CD4-positive, alpha-beta T cell treated with Interleukin-21 for 1 hour (primary cell): ENCODE results near the gene CACNA1B.

Experiments used
- DNase-seq: peaks from one replicate; pipeline ENCODE4 v3.0.0-alpha.2; 2020

Gene CACNA1B

GRCh38 chr9:137969685-137970084 is 92.1 kb downstream of the CACNA1B start:
- no peak for DNase-seq

GRCh38 chr9:137970098-137970497 is 92.5 kb downstream of the CACNA1B start:
- no peak for DNase-seq

DNA sequence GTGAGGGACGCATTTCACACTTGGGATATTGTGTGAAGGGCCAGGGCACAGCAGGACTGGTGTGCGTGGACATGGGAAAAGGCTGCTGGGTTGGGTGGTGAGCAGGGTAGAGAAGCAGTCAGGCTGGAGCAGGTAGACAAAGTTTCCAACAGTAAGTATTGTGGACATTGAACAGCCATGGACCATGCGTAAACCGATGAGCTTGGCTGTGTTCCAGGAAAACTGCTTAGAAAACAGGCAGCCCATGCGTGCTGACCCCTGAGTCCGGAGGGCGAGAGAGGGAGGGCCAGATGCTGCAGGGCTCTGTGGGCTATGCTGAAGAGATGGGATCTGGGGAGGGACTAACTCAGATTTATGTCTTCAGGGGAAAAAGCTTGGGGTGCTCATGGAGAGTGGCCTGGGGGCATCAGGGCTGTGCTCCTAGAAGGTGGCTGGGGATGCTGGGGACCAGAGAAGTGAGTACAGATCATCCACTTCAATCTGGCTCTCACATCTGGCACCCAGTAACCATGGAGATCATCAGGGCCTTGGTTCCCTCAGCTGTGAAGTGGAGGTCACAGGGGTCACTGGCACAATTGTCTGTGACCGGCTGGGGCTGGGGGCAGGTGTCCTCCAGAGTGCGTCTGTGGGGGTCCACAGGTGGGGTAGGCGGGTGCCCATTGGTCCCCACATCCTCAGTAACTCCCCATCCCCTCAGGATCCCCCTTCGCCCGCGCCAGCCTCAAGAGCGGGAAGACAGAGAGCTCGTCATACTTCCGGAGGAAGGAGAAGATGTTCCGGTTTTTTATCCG is 93.3 kb downstream of the CACNA1B start:
- no peak for DNase-seq

DNA sequence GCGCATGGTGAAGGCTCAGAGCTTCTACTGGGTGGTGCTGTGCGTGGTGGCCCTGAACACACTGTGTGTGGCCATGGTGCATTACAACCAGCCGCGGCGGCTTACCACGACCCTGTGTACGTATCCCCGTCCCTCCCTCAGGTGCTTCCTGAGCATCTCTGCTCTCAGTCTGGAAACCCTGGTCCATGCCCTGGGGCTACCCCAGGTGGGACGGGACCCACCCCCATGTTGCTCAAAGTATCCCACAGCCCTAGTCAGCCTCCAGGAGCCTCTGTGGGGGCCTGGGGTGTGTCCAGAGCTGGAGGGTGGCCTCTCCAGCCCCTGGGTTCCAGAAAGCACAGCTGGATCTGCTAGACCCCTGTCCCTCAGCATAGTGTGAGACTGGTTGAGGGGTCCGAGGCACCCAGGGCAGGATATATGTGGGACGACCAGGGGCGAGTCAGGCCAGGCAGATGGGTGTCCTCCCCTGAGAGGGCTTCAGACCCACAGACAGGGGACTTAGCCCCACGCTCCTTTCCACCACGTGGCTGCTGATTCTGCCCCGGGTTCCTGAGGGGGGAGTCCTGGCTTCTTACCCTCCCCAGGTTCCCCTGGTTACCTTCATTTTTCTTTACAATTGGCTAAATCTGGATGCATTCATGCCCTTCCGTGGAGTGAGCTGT is 94.0 kb downstream of the CACNA1B start:
- no peak for DNase-seq

DNA sequence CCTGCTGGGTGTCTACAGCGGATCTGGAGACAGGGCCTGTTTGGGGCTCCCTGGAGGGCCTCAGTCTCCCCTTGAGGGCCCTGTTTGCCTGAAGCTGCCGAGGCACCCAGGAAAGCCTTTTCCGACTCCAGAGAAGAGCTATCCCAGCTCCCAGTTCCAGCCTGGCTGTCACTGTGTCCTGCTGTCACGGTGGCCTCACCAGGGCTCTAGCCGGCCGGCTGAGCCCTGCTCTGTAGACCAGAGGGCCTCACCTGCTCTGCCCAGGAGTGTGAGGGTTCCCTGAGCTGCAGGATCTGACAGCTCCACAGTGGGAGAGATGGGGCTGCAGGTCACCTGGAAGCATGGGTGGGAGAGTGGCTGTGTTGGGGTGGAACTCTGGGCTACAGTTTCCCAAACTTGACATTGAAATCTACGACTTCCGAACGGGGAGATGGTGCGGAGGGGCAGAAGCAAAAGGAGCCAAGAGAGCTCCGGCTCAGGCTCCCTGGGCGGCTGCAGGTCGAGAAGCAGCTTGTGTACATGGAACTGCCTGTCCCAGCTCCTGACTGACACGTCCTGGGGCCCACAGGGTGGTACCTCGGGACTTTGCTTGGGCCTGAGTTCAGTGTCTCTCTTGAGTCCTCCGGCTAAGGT is 94.9 kb downstream of the CACNA1B start:
- DNase-seq: no peak

GRCh38 chr9:137972988-137973470 is 95.4 kb downstream of the CACNA1B start:
- no peak for DNase-seq

DNA sequence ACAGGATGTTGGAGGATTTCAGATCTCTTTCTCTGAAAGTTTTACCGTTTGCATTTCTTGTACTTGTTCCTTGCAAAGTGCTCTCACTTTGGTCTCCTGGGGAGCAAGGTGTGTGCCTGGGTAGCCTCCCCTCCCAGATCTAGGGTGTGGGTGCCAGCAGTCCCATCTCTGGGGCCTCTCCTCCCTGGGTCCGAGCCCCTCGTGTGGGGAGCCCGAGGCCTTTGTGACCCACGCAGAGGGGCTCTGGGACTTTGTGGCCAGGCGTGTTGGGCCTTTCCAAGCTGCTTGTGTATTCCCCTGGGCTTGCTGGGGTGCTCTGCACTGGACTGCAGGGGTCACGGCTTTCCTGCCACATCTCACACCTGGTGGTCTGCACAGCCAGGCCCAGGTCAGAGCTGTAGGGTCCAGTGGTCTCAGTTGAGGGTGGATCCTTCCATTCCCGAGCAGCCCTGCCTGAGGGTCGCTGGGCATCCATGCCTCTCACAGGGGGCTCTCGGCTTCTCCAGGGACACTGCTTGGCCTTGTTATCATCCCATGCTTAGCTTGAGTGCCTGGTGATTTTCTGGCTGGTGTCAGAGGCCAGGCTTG is 96.3 kb downstream of the CACNA1B start:
- DNase-seq: no peak

DNA sequence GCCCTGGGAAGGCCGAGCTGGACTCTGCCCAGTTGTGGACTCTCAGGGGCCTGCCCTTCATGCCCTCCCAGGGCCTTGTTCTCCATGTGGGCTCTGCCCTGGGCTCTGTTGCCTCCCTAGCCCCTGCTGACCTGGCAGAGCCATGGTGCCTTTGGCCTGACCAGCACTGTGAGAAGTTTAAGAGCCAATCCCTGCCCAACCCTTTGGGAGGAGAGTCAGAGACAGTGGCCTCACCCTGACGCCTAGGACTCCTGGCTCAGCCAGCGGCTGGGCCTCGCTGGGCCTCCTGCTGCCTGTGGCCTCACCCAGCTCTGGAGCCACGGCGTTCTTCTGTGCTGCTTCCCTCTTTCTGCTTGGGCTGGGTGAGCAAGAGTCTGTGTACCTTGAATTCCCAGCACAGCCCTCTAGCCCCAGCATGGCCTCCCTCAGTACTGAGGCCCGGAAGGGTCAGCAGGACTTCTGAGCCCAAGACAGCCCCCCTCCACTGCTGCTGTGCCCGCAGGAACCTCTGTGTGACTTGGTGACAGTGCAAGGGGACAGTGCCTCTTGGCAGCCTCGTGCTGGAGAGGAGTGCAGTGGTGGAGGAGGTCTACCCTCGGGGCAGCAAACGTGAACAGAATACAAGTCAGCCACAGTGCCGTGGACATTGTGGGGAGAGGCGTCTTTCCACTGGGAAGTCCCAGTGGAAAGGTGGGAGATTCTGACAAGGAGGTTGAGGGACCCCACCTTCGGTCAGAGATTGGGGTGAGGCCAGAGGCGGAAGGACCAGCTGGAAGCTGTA is 97.4 kb downstream of the CACNA1B start:
- DNase-seq: no peak

DNA sequence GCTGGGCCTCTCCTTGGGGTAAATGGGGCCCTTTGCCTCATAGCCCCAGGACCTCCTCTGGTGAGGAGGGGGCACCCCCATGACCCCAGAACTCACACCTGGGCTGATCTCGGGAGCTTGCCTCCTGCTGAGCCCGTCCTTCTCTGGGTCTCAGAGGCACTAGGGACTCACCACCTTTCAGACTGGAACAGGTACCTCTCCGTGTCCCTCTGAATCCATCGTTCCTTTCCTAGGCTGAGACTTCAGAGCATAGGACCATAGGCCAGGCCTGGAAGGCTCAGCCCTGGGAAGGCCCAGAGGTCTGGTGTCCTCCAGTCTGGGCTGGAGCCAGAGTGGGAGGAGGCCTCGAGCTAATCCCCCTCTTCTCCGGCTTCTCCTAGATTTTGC is 97.9 kb downstream of the CACNA1B start:
- no peak for DNase-seq

DNA sequence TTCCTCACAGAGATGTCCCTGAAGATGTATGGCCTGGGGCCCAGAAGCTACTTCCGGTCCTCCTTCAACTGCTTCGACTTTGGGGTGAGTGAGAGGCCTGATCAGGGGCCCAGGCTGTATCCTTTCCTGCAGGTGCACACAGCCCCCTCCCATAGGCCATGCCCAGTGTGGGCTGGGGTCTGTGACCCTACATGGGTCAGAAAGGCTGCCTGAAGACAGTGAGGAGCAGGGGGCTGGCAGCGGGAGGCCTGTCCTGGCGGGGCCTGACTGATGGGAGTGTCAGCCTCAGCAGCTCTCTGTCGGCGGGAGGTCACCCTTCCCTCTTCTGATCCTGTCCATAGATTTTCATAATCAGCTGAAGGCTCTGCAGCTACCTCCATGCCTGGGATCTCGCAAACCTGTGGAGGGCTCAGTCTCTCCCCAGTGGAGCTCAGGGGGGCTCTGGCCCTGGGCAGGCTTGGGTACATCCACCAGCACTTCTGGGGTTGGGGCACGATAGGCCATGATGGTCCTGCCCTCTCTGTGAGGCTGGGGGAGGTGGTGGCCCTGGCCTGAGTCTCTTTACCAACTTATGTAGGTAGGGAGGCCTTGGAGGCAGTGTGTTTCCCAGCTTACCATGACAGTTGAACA is 98.5 kb downstream of the CACNA1B start:
- no peak for DNase-seq

- no peak for DNase-seq
Observed at GRCh38 chr9:137977571-137978261, 100.1 kb downstream of the CACNA1B start.

GRCh38 chr9:137978262-137978714 is 100.7 kb downstream of the CACNA1B start:
- DNase-seq: no peak

- DNase-seq: no peak
Observed at GRCh38 chr9:137982200-137982599, 104.6 kb downstream of the CACNA1B start.

GRCh38 chr9:137984005-137984404 is 106.4 kb downstream of the CACNA1B start:
- DNase-seq: no peak

DNA sequence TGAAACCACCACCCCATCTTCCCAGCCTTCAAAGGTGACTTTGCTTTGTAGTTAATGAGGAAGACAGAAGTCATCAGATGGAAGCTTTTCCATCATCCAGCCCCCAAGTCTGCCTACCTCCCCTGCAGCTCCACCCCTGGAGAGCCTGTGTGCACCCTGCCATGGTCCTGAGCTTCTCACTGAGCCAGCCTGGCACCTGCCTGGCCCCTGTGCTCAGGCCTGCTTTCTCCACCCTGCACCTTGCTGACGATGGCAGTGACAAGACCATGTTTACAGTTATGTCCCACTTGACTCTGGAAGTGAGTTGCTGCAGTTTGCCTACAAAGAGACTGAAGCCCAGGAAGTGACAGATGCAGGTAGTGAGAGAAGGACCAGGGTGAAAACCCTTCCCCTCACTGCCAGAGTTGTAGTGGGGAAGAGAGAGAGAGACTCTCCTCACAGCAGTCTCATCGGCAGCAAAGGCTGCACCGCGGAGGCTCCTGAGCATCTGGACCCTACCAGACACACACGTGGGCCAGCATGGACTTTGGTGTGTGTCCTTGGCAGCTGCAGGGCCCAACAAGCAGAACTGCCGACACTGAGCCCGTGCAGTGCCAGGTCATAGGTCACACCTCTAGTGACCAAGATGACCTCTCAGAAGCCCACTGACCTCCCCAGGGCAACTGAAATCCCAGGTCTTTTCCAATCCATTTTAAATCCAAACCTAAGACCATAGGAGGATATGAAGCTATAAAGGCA is 107.1 kb downstream of the CACNA1B start:
- DNase-seq: no peak

DNA sequence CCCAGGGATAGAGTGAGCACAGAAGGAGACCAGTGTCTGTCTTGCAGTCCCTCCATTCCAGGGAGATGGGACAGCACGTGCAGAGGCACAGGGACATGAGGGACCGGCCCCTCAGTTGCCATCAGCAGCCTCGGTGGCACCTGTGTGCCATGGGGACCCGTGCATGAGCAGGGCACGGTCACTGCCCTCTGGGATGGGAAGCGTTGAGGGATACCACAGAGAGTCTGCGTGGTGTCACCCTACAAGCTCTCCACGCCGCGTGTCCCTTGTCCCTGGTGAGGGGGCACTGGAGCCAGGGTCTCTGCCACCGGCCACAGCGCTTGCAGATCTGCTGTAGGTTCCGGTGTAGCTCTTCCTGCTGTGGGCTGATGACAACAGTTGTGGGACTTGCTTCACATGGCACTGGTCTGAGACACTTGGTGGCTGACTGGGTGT is 108.1 kb downstream of the CACNA1B start:
- no peak for DNase-seq

- DNase-seq: no peak
Observed at GRCh38 chr9:137986268-137987099, 108.9 kb downstream of the CACNA1B start.

DNA sequence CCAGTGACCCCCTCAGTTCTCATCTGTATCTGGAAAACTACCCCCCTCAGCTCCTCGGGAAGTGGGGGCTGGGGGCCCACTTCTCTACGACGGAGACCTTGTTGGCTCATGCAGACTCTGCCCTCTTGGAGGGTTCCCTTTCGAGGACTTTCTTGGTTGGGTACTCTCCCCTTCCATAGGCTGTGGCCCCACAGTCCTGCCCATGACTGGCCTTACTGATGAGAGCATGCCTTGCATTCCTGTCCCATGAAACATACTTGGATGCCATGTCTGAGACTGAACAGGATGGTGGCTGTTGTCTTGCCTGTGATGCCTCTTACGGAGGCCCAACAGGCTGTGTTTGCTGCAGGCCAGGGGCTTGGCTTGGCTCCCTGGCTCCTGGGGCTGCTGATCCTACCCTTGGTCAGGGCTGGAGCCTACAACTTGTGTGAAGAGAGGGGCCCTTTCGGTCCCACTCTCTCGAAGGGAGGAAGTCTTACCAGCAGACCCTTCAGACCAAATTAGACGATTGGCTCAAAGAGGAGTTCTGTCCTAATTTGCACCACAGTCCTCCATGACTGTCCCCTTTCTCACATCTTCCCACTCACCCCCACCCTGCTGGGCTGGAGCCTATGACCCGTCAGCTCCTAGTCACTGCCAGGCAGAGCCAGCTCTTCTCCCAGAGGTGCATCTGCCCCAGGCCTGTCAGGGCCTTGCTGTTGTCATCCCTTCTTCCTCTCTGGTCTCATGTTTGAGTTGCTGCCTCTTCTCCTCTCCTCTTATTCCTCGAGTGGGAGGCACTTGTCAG is 109.9 kb downstream of the CACNA1B start:
- DNase-seq: no peak

DNA sequence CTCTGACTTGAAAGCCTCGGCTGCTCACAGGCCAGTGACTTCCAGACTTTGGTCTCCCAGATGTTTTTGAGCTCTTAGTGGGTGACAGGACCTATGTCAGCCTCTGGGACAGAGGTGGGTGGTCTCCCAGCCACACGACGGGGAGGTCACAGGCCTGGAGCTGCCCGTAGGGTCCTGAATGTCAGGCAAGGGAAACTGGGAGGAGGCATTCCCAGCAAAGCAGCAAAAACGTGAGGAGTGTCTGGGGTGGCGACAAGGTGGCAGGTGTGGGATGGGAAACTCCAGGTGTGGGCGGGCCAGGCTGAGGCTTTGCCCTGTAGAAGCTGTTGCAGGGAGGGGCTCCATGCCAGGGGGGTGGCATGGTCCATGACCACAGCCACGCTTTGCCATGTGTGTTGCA is 110.5 kb downstream of the CACNA1B start:
- no peak for DNase-seq
